Measurements from ENCODE around the gene CACTIN.

GRCh38 chr19:3606174-3606689 lies 20.4 kb downstream of the CACTIN start:
- TF ChIP-seq YY1 (IDR thresholded peaks at IDR 0.05; ENCODE audit: extremely low read depth, insufficient replicate concordance, low read depth, low read length) (no peak), POLR2A (IDR thresholded peaks at IDR 0.05; ENCODE audit: borderline replicate concordance, extremely low read depth, insufficient read depth, insufficient read length) (no peak), EZH2phosphoT487 (IDR thresholded peaks at IDR 0.05; ENCODE audit: borderline replicate concordance) (no peak), FOSL1 (IDR thresholded peaks at IDR 0.05; ENCODE audit: low read depth) (no peak), ZNF274 (IDR thresholded peaks at IDR 0.05; ENCODE audit: low read depth, low read length) (no peak), ZBTB33 (IDR thresholded peaks at IDR 0.05; ENCODE audit: extremely low read depth, insufficient replicate concordance, low read length) (peak; percentile 15), RAD21 (IDR thresholded peaks at IDR 0.05; ENCODE audit: low read depth) (no peak)
- TF ChIP-seq, protein P1, sequence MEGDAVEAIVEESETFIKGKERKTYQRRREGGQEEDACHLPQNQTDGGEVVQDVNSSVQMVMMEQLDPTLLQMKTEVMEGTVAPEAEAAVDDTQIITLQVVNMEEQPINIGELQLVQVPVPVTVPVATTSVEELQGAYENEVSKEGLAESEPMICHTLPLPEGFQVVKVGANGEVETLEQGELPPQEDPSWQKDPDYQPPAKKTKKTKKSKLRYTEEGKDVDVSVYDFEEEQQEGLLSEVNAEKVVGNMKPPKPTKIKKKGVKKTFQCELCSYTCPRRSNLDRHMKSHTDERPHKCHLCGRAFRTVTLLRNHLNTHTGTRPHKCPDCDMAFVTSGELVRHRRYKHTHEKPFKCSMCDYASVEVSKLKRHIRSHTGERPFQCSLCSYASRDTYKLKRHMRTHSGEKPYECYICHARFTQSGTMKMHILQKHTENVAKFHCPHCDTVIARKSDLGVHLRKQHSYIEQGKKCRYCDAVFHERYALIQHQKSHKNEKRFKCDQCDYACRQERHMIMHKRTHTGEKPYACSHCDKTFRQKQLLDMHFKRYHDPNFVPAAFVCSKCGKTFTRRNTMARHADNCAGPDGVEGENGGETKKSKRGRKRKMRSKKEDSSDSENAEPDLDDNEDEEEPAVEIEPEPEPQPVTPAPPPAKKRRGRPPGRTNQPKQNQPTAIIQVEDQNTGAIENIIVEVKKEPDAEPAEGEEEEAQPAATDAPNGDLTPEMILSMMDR (IDR thresholded peaks at IDR 0.05 in 2 of 3, conservative IDR thresholded peaks at IDR 0.05 in 1 of 3; ENCODE audit: borderline replicate concordance in 1 of 3, insufficient read depth in 1 of 3, low read depth in 2 of 3, low read length in 2 of 3) = no peak
